RWPE1 (cell line): ENCODE data around the gene LRRC45.

Experiments used
- CTCF ChIA-PET: fragments of 350-600 bp; sonication (Branson Sonifier 250); formaldehyde crosslinking; extraction: SDS; loops from one replicate; lab custom pipeline; 2021; lab: Yijun Ruan, JAX
- POLR2A ChIA-PET: fragments of 400-600 bp; formaldehyde crosslinking; extraction: SDS; loops from one replicate; lab custom pipeline; 2020; ENCODE audit warnings: antibody characterized with exemption; ENCODE audit not compliant: low non-redundant PET; lab: Yijun Ruan, JAX
- DNase-seq: peaks from one replicate; pipeline ENCODE4 v3.0.0; 2012; ENCODE audit warnings: low spot score
- H3K27ac ChIP-seq: fragments of 450-650 bp; 2 replicates; pipeline ENCODE4 v1.5.1; 2017
- CTCF ChIP-seq: fragments of 450-650 bp; conservative IDR thresholded peaks from 2 replicates; pipeline ENCODE4 v1.5.1; 2017; ENCODE audit warnings: low read depth, mild to moderate bottlenecking

LRRC45 gene

DNA sequence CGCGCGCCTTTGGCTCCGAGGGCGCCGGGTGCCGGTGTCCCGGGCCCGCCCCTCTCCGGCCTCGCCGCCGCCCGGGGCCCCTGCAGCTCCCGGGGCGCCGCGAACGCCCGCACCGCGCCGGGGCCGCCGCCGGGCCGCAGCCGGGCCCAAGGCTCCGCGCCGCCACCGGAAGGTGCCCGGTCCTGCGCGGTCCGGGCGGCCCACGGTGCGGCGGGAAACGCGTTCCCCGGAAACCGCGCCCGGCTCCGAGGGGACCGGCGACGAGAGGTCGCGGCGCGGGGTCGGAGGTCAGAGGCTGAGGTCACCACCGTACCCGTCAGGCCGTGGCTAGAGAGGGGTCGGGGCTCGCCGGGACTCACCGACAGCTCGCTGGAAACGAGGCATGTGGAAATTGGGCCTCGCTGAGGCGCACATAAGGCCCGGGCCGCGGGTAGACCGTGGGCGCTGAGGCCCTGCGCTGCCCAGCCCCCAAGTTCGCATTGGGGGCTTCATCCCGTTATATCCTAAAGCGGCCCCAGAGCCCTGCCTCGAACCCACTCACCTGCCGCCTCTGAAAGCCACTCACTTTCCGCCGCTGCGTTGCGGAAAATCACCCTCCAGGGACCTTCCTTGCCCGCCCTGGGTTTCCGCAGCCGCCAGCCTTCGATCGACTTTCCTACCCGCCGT lies 42.7 kb downstream of the LRRC45 start, which contains the start of gene DUS1L:
TSS of gene DUS1L (minus strand) at position 167 of the 666 bp plus-strand sequence. CDS start 745 bp downstream, outside the sequence.
- ChIA-PET CTCF (interaction anchor here (0.6 to 1.1 kb wide), 2 partner anchors 88 to 214 kb away, joined by 3 to 4 read pairs; no protein-coding TSS in a partner anchor), POLR2A (interaction anchor here (0.6 to 1.0 kb wide), 2 partner anchors 16 to 22 kb away, joined by 3 read pairs; no protein-coding TSS in a partner anchor)
- peak within 1 kb of the TSS; percentile 79 for H3K27ac ChIP-seq

DNA sequence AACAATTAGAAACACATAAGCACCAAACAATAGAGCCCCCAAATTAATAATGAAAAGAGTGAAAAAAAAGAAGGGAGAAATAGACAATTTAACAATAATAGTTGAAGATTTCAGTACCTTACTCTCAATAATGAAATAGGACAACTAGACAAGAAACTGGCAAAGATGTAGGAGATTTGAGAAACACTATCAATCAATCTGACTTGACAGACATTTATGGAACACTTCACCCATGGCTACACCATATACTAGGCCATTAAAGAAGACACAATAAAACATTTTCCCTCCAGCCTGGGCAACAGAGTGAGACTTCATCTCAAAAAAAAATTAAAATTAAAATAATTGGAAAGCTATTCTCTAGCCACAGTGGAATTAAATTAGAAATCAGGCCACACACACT lies 47.5 kb downstream of the LRRC45 start:
- POLR2A ChIA-PET = no interaction called here
- CTCF ChIA-PET = interaction anchor here (0.6 to 1.1 kb wide), 2 partner anchors 82 to 83 kb away, joined by 3 to 4 read pairs; no protein-coding TSS in a partner anchor
- DNase-seq = no peak
- TF ChIP-seq CTCF = no peak
- no peak overlapping the region for H3K27ac ChIP-seq

More for the DNA sequence above, 42.7 kb downstream of the LRRC45 start, which contains the start of gene DUS1L:
- peak; percentile 69 for DNase-seq
- no peak for TF ChIP-seq CTCF

- no peak overlapping the region for H3K27ac ChIP-seq
- no peak for TF ChIP-seq CTCF
- ChIA-PET CTCF (interaction anchor here (0.7 kb wide), 1 partner anchor 23 kb away, joined by 3 read pairs; no protein-coding TSS in a partner anchor), POLR2A (no interaction called here)
- DNase-seq = no peak
Observed at GRCh38 chr17:82072827-82073226, 49.7 kb downstream of the LRRC45 start.

GRCh38 chr17:82073446-82073845 lies 50.3 kb downstream of the LRRC45 start:
- no peak overlapping the region for H3K27ac ChIP-seq
- no peak for DNase-seq
- CTCF ChIA-PET = interaction anchor here (0.7 kb wide), 1 partner anchor 22 kb away, joined by 3 read pairs; no protein-coding TSS in a partner anchor
- POLR2A ChIA-PET = no interaction called here
- no peak for TF ChIP-seq CTCF

- ChIA-PET CTCF (interaction anchor here (0.5 to 1.1 kb wide), 4 partner anchors 13 to 374 kb away, joined by 3 to 5 read pairs (median 3); no protein-coding TSS in a partner anchor), POLR2A (interaction anchor here (0.6 to 1.0 kb wide), 2 partner anchors 9 to 14 kb away, joined by 3 to 5 read pairs; no protein-coding TSS in a partner anchor)
- DNase-seq = no peak
- no peak for TF ChIP-seq CTCF
- peak overlapping the region; percentile 67 for H3K27ac ChIP-seq
Observed at GRCh38 chr17:82076018-82076784, 53.1 kb downstream of the LRRC45 start.
